Measurements from ENCODE around the gene HDAC9. TPM values are rescaled to one million over a fixed set of nuclear protein-coding genes. Genes with fewer than 3 reads are reported as not detected.

Gene HDAC9
- total and polyA plus RNA-seq, 2 of the 13 experiments (the other 11 are each of a cell fraction or from before 2014, with no cell fraction given) = 0.05 to 0.07 TPM

DNA sequence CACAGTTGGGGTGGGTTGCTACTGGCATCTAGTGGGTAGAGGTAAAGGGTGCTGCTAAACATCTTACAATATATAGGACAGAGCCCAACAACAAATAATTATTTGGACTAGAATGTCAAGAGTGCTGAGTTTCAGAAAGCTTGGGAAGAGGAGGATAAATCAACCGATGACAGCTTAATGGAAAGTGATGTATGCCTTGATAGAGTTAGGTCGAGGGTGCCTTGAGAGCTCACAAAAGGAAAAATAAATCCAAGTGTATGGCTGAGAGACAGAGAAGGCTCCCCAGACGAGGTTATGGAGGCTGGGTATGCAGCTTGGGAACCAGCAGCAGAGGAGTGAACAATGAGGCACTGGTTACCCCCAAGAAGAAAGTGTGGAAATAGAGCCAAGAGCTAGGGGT, 211.1 kb downstream of the HDAC9 start:
- H3K4me1 ChIP-seq (ENCODE audit: insufficient read depth, low read length) = no peaks in the 10 kb centered on the region
- TF ChIP-seq, protein P1, sequence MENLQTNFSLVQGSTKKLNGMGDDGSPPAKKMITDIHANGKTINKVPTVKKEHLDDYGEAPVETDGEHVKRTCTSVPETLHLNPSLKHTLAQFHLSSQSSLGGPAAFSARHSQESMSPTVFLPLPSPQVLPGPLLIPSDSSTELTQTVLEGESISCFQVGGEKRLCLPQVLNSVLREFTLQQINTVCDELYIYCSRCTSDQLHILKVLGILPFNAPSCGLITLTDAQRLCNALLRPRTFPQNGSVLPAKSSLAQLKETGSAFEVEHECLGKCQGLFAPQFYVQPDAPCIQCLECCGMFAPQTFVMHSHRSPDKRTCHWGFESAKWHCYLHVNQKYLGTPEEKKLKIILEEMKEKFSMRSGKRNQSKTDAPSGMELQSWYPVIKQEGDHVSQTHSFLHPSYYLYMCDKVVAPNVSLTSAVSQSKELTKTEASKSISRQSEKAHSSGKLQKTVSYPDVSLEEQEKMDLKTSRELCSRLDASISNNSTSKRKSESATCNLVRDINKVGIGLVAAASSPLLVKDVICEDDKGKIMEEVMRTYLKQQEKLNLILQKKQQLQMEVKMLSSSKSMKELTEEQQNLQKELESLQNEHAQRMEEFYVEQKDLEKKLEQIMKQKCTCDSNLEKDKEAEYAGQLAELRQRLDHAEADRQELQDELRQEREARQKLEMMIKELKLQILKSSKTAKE (CRISPR knock-in tag; IDR thresholded peaks at IDR 0.05; ENCODE audit: borderline replicate concordance) = no peak
- TF ChIP-seq ZNF709 (CRISPR knock-in tag; IDR thresholded peaks at IDR 0.05) = no peak
- TF ChIP-seq XBP1 (CRISPR knock-in tag; IDR thresholded peaks at IDR 0.05) = no peak
- TF ChIP-seq HMG20A (CRISPR knock-in tag; IDR thresholded peaks at IDR 0.05; ENCODE audit: borderline replicate concordance) = no peak
- no peak for TF ChIP-seq PITX1 (CRISPR knock-in tag; IDR thresholded peaks at IDR 0.05)
- TF ChIP-seq SP5 (CRISPR knock-in tag; IDR thresholded peaks at IDR 0.05; ENCODE audit: borderline replicate concordance, low read depth) = no peak
- TF ChIP-seq SOX5 (CRISPR knock-in tag; IDR thresholded peaks at IDR 0.05; ENCODE audit: borderline replicate concordance) = no peak
- no peak for TF ChIP-seq CCDC6 (CRISPR knock-in tag; IDR thresholded peaks at IDR 0.05)
- TF ChIP-seq ZSCAN25 (CRISPR knock-in tag; IDR thresholded peaks at IDR 0.05) = no peak
- no peak for TF ChIP-seq FOXO1 (CRISPR knock-in tag; IDR thresholded peaks at IDR 0.05)
- no peak for TF ChIP-seq ZNF282 (IDR thresholded peaks at IDR 0.05; ENCODE audit: partially characterized antibody)
- TF ChIP-seq NRL (CRISPR knock-in tag; IDR thresholded peaks at IDR 0.05; ENCODE audit: borderline replicate concordance) = no peak
- TF ChIP-seq IRF2 (CRISPR knock-in tag; IDR thresholded peaks at IDR 0.05) = no peak
- TF ChIP-seq ZNF674 (CRISPR knock-in tag; IDR thresholded peaks at IDR 0.05; ENCODE audit: low read depth) = no peak
- no peak for TF ChIP-seq MXD4 (CRISPR knock-in tag; IDR thresholded peaks at IDR 0.05)
- no peak for TF ChIP-seq ARHGAP35 (CRISPR knock-in tag; IDR thresholded peaks at IDR 0.05; ENCODE audit: borderline replicate concordance)
- H3K36me3 ChIP-seq (replicated peaks in 1 of 2; ENCODE audit: control insufficient read depth in 1 of 2, insufficient read depth in 2 of 2, low read length in 2 of 2) = no peaks in the 10 kb centered on the region
- FAIRE-seq (no peak), DNase-seq (ENCODE audit: low spot score) (no peak), ATAC-seq (no peak)
- ChIA-PET CTCF (ENCODE audit: low intra/inter-chr PET ratio, low total read pairs) (no interaction called here), POLR2A (no interaction called here)
- BruUV-seq (replicated peaks) = no TSS peak
- in situ Hi-C loops (cut with HindIII; ENCODE audit: extremely low pct_ligation_motif_present, low pct_unique_long_range_greater_than_20kb) (no loop called here), intact Hi-C loops (cut with micrococcal nuclease; ENCODE audit: unreplicated experiment) (no loop called here)
- no peak overlapping the region for H3K4me2 ChIP-seq (ENCODE audit: low read depth, low read length)
- H3K27ac ChIP-seq (ENCODE audit: extremely low read length, insufficient read depth, low read length) = no peak overlapping the region
- H3K9me3 ChIP-seq (ENCODE audit: low read length) = 0 out of 2 replicates have a peak, but pooled peaks cover 6% of the 10 kb centered on the region
- H3K79me2 ChIP-seq (ENCODE audit: insufficient read depth, low read length) = no peaks in the 10 kb centered on the region
- H4K20me1 ChIP-seq (ENCODE audit: insufficient read depth, low read length) = no peaks in the 10 kb centered on the region
- 1% methylated on average over 3 of the region's 3 CpGs for WGBS (ENCODE audit: low lambda C conversion rate)
- no peak overlapping the region for H3K4me3 ChIP-seq (replicated peaks in 1 of 3; ENCODE audit: insufficient read depth in 1 of 3, low read depth in 2 of 3, low read length in 3 of 3)
- no peak overlapping the region for H2AFZ ChIP-seq (ENCODE audit: low read length)
- no peaks in the 10 kb centered on the region for H3K27me3 ChIP-seq (ENCODE audit: control insufficient read depth in 1 of 2, insufficient read depth in 2 of 2, low read length in 2 of 2)
- no peak overlapping the region for H3K9ac ChIP-seq (ENCODE audit: insufficient read depth, low read depth, low read length)
